Measurements from ENCODE around the gene DCLK1.

Gene DCLK1

DNA sequence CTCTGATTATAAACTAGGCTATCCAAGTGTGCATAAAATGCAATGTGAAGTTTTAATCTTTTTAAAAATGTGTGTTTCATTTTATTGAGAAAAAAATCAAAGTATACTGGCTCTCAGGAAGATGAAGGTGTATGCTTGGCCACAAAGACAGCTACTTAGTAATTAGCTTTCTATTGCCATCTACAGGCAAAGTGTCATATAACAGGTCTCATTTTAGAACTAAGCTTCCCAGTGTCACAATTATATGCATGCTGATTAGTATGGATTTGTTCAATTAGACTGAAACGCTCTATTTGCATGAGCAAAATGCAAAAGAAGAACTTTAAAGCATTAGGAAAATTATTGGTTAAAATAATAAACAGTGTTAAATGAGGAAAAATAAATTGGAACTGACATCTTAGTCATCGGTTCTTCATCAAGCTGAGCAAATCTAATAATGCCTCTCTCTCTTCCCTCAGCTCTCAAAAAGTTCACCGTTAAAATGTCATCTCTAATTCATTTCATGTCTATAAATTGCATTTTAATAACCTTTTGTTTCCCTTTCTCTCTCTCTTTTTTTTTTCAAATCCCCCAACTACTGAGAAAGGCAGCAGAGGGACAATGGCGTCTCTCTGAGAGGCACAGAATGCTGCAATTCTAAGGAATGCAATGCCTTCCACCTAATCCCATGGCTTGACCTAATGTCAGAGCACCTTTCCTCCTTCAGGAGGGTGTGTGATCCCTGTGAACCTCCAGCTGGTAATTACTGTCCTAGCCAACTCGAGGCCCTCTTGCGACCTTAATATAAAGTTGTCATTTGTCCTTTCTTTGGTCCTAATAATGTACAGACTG, 341.6 kb downstream of the DCLK1 start:
- no peak for DNase-seq (ENCODE audit: low read depth in 3 of 3)

DNA sequence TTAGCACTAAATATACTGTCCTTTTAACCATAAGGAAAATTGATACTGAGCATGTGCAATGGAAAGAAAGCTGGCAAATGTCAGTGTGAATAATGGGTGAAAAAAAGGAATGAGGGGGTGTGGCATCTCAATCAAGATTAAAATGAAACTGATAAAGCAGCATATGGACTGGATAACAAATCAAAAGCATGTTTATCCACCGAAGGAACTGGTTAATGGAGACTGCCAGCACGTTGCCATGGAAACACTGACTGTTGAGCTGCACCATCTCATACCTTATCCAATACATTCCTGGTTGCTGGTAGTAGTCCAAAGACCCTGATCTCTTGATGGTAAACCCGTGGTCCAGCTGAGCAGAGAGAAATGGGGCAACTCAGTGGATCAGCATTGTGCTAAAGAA, 343.2 kb downstream of the DCLK1 start:
- DNase-seq (ENCODE audit: low read depth in 3 of 3), result no peak

- DNase-seq (ENCODE audit: low read depth in 3 of 3), result no peak
These were observed 345.4 kb downstream of the DCLK1 start for GRCh38 chr13:35785576-35786303.

DNA sequence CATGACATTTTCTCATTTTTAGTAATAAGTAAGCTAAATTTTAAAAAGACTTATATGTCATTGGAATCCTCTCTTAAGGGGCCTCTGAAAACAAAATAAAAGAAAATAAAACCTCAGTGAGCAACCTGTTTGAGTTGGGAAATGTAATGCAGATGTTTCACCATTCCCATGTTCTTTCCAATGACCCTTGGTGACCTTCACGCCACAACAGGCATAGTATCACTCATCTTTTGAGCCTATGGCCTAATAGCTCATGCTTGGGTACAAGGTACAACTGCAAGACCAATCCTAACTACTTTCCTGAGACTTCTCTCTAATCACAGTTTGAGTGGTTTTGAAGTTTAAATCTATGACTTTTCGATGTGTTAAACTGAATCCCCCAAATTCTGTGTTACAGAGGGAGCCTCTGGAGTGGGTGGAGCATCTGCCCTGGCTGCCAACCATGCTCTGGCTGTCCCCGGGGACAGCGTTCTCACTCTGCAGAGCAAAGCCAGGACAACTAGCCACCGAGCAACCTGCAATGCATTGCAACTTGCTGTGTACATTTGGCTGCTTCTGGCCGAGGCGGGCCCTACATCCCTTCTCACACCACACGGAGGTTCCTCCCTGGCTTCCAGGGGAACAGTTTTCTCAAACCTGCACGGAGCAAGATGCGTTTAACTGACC, 346.8 kb downstream of the DCLK1 start:
- no peak for DNase-seq (ENCODE audit: low read depth in 3 of 3)

- no peak for DNase-seq (ENCODE audit: low read depth in 3 of 3)
These were observed 348.4 kb downstream of the DCLK1 start for GRCh38 chr13:35782793-35783192.

DNA sequence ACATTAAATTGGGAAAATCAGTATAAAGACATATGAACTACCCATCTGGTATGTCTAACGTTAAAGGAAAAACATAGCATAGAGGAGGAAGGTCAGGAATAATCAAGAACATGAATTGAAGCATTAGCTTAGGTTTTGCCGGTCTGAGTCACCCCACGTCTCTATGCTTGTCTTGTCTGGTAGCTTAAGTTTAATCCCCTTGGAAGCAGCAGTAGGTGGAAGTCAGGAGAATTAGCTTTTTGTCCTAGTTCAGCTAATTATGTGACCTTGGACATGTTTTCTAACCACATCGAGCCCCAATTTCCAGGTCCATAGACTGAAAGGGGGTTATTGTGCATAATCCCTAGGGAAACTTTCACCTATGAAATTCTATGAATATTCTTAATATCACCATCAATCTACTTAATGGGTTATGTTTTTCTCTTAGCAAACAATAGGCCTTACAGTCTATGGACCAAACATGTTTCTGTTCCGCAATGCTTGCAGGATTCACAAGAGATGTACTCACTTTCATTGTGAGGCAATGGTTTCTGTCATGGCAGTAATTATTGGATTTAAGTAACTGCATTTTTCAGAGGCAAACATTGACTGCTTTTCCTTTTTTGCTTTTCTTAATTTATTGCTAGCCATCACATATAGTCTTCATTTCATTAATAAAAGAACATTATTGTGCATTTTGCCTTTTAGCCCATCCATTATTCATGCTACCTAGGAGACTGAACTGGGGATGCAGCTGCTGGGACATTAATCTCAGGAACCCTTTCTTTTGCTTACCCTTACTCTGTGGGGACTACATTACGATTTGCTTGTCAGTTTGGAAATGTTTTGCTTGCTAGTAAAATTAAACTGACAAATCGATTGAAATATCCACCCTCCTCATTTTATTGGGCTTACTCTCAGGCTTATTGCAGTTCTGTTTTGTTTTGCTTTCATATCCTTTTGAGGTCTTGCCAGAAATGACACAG, 349.9 kb downstream of the DCLK1 start:
- no peak for DNase-seq (ENCODE audit: low read depth in 3 of 3)

DNA sequence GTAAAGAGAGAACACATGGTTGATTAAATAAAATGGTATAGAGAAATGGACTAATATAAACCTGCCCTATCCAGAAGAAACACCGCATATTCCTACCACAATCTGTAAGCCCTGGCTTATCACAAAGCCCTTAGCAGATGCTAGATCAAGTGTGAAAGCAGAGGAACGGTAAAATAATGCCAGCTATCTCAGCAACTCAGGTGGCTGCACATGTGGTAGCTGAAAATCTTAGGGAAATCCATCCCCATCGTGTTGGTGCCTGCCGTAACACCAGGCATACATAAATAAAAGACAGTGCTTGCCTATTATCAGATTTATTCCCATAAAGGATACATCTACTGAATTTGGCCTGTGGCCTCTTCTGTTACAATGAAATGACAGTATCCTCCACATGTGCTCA, 350.6 kb downstream of the DCLK1 start:
- DNase-seq (ENCODE audit: low read depth in 3 of 3), result no peak

GRCh38 chr13:35771898-35772297, 359.3 kb downstream of the DCLK1 start:
- DNase-seq (ENCODE audit: low read depth in 3 of 3), result no peak

GRCh38 chr13:35770756-35771297, 360.4 kb downstream of the DCLK1 start:
- DNase-seq (ENCODE audit: low read depth in 3 of 3), result no peak

DNA sequence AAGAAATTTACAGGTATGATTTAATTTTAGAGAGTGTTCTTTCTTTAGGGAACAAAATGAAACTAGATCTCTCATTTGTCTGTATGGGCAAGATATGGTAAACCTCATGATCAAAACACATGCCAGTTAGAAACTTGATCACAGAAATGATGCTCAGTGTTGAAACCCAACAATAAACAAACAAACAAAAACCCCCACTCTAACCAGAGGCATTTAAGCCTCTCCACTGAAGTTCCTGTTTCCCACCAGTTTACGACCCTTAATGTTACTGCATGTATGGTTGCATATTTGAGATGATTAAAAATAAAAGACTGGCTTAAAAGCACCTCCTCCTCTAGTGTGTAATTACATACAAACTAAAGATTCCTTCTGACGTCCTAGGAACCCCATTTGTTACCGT, 361.4 kb downstream of the DCLK1 start:
- no peak for DNase-seq (ENCODE audit: low read depth in 3 of 3)

DNA sequence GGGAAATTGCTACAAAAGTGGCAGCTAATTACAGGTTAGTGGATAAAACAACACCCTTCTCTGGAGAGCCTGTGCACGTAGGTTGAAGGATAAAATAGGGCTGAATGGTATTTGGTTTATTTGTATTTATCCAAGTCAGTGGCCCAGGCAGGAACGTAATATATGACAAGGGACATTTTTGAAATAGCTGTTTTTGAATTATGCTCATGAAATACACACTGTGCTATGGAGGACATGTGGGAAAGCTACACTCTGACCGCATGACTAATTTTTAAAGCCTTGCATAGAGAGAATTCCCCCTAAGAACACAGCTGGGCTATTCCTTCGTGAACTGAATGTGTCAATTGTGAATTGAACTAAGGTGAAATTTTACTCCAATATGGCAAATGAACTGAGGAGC, 362.6 kb downstream of the DCLK1 start:
- DNase-seq (ENCODE audit: low read depth in 3 of 3), result no peak

DNA sequence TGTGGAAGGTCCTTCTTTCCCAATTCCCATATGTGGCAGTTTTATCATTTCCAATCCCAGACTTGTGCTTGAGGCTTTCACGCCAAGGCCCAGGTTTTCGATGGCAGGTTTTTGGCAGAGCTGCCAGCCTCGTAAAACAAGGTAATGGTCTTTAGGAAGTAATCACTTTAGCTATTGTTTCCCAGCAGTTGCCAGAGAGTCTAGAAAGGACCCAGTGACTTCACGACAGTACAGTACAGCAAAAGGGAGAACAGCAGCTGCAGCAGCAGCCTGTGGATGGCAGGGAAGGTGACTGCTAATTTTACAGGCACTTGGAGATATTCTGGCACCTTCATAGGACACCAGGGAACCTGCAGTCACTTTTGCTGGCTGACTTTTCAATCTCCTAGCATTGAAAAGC, 363.1 kb downstream of the DCLK1 start:
- DNase-seq (ENCODE audit: low read depth in 3 of 3), result no peak

- DNase-seq (ENCODE audit: low read depth in 3 of 3), result no peak
These were observed 363.8 kb downstream of the DCLK1 start for GRCh38 chr13:35767256-35767976.

DNA sequence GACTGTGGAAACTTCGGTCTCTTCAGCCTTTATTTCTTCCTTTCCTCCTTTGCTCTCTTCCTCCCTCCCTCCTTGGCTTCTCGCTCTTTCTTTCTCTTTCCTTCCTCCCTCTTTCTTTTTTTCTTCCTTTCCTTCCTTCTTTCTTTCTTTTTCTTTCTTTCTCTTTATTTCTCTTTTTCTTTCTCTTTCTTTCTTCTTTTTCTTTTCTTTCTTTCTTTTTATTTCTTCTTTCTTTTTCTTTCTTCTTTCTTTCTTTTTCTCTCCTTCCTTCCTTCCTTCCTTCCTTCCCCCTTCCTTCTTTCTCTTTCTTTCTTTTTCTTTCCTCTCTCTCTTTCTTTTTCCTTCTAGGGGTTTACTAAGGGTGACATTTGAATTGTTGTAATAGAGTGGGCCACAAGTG, 364.5 kb downstream of the DCLK1 start:
- DNase-seq (ENCODE audit: low read depth in 3 of 3), result no peak

DNA sequence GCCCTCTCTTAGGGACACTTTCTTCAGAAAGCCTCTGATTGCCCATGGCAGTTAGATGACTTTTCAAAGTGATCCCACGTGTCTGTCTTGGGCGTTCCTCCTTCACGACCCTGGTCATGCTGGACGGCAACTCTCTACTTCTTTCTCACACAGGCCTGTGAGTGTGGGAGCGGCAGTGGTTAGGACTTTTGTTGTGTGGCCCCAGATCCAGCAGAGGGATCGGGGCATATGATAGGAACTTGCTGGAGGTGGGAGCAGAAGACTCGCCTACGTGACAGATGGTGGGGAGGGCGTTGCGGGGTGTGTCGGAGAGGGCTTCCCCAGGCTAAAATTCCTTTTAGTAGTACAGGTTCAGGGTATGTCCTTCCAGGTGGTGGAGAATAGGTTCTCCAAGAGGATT, 365.2 kb downstream of the DCLK1 start:
- no peak for DNase-seq (ENCODE audit: low read depth in 3 of 3)

DNA sequence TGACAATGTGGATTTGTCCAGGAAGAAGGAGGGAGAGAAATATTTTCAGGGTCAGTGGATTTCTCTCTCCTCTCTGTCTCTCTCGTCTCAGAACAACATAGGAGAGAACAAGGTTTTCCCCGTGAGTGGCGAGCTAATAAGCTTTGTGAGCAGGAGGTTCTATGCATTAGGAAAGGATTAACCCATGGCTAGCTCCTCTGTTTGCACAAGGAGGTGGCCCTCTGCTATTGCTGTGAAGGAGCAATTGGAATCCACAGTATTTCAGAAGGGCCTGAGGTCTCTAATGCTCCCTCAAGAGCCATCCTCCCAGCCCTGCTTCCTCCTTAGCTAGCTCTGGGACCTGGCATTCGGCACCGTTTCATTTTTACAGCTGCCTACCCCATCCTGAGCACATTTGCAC, 365.8 kb downstream of the DCLK1 start:
- DNase-seq (ENCODE audit: low read depth in 3 of 3), result no peak

DNA sequence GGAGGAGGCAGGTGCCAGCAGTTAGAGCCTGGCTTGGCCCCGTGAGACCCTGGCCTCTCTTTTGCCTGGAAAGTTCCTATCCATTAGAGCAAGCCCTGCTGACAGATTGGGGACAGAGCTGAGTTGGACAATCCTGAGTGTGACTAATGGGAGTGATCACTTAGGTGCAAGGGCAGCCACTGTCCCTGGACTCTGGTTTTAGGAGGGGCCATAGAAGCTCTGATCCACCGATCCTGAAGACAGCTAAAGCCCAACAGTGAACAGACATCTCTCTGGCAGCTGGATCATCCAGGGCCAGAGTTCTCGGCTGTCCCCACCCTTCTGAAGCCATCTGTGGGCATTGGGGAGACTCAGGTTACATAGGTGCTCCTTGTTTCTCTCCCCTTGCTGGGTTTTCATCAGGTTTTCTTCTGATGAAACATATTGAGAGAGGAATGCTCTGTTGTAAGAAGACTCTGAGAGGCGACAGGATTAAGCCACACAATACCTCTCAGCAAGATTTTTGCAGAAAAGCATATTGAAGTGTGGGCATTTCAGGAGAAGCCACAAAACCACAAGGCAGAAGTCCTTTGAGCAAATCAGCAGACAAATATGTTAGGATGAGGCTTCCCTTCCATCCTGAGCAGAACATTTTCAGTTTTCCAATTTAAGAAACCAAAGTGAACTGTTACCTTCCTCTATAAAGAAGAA, 366.7 kb downstream of the DCLK1 start:
- DNase-seq (ENCODE audit: low read depth in 3 of 3), result no peak

DNA sequence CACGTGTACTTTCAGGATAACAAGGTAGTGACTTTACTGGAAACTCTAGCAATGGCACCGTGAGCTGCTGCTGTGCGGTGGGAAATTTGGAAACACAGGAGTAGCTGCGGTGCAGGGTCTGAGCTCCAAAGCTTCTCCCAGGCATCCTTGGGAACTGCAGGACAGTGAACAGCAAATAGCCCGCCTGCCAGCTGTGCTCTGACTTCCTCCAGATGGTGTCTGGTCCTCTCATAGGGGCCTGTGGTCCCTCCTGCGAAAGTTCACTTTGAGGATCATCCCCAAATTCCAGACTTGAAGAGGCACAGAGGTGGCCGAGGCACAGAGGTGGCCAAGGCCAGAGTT, 367.4 kb downstream of the DCLK1 start:
- DNase-seq (ENCODE audit: low read depth in 3 of 3), result no peak

DNA sequence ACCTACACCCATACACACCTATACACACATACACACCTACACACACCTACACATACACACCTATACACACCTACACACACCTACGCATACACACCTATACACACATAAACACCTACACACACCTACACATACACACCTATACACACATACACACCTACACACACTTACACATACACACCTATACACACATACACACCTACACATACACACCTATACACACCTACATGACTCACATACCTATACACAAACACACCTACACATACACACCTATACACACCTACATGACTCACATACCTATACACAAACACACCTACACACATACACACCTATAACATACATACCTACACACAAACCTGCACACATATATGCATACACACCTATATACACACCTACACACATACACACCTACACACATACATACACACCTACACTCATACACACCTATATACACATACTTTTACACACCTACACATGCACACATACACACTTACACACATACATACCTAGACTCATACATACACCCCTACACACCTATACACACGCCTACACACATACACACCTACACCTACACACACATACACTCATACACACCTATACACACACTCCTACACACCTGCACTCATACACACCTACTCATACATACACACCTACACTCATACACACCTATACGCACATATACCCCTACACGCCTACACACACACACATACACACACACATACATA, 368.0 kb downstream of the DCLK1 start:
- DNase-seq (ENCODE audit: low read depth in 3 of 3), result no peak
